ENCODE measurements around the gene SAFB. TPM values are rescaled to one million over a fixed set of nuclear protein-coding genes. Genes with fewer than 3 reads are reported as not detected.

Gene SAFB
- total and polyA plus RNA-seq, 2 experiments from 2014 or later: 36.5 to 49.4 TPM

DNA sequence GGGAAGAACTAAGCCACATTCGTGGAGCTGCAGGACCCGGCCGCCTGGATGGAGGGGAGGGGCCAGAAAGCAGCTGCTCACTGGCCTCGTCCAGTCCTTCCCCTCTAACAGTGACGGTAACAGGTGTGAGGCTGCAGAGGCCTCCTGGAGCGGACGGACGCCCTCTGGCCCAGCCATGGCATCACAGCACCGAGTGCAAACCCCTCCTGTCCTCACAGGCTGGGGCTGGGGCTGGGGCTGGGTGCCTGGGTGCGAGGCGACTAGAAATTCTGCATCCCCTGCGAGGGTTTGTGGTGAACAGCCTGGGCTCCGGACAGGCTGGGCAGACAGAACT, 53.9 kb downstream of the SAFB start:
- Histone ChIP-seq H3K79me2 (ENCODE audit: insufficient read depth) (peaks cover 15% of the 10 kb centered on the region), H3K27me3 (replicated peaks; ENCODE audit: insufficient read depth) (no peaks in the 10 kb centered on the region), H3K4me1 (ENCODE audit: insufficient read depth) (no peaks in the 10 kb centered on the region), H4K20me1 (ENCODE audit: insufficient read depth) (no peaks in the 10 kb centered on the region), H3K36me3 (ENCODE audit: low read depth) (no peaks in the 10 kb centered on the region), H3F3A (ENCODE audit: insufficient read depth) (0 out of 2 replicates have a peak, but pooled peaks cover 3% of the 10 kb centered on the region), H3K4me3 (no peak overlapping the region), H3K9me2 (ENCODE audit: insufficient read depth) (no peaks in the 10 kb centered on the region), H2AFZ (no peak overlapping the region), H3K27ac (no peak overlapping the region), H3K9ac (no peak overlapping the region), H3K4me2 (ENCODE audit: unreplicated experiment) (no peak overlapping the region), H3K9me3 (ENCODE audit: low read depth) (no peaks in the 10 kb centered on the region)
- in situ Hi-C loops (cut with MboI): no loop called here
- DNase-seq: no peak
- 61 to 69% methylated on average over 13 of the region's 13 CpGs for WGBS, 2 experiments (ENCODE audit: low coverage in 1 of 2, low lambda C conversion rate in 2 of 2, missing lambda C conversion rate in 2 of 2)
- no peak for TF ChIP-seq EZH2 (IDR thresholded peaks at IDR 0.05; ENCODE audit: insufficient read depth, poor library complexity, severe bottlenecking)
- TF ChIP-seq EZH2phosphoT487 (IDR thresholded peaks at IDR 0.05; ENCODE audit: insufficient read depth, low read depth): no peak

DNA sequence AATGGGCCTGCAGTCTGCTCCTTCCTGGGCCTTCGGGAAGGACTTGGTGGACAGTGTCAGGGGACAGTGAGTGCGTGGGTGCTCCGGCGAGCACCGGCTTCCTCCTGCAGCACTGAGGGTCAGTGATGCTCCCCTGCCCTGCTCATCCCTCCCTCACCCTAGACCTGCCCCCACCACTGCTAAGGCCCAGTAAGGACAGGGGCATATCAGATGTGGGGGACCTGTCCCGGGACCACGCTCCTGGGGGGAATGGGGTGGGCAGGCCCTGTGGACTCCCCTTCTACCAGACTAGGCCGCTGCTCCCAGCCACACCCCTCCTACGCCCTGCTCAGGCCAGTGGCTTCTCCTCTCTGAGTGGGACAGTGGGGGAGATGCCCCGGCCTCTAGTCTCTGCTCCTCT, 54.3 kb downstream of the SAFB start:
- Histone ChIP-seq H4K20me1 (ENCODE audit: insufficient read depth) (no peaks in the 10 kb centered on the region), H3K27me3 (replicated peaks; ENCODE audit: insufficient read depth) (no peaks in the 10 kb centered on the region), H3K9me3 (ENCODE audit: low read depth) (no peaks in the 10 kb centered on the region), H3K4me3 (no peak overlapping the region), H3K27ac (no peak overlapping the region), H3K4me2 (ENCODE audit: unreplicated experiment) (no peak overlapping the region), H3F3A (ENCODE audit: insufficient read depth) (no peaks in the 10 kb centered on the region), H2AFZ (no peak overlapping the region), H3K36me3 (ENCODE audit: low read depth) (no peaks in the 10 kb centered on the region), H3K9ac (no peak overlapping the region), H3K9me2 (ENCODE audit: insufficient read depth) (no peaks in the 10 kb centered on the region), H3K4me1 (ENCODE audit: insufficient read depth) (no peaks in the 10 kb centered on the region), H3K79me2 (ENCODE audit: insufficient read depth) (peaks cover 15% of the 10 kb centered on the region)
- in situ Hi-C loops (cut with MboI): no loop called here
- TF ChIP-seq EZH2phosphoT487 (IDR thresholded peaks at IDR 0.05; ENCODE audit: insufficient read depth, low read depth) (no peak), EZH2 (IDR thresholded peaks at IDR 0.05; ENCODE audit: insufficient read depth, poor library complexity, severe bottlenecking) (no peak)
- 86 to 87% methylated on average over 9 to 10 of the region's 10 CpGs for WGBS, 2 experiments (ENCODE audit: low coverage in 1 of 2, low lambda C conversion rate in 2 of 2, missing lambda C conversion rate in 2 of 2)
- DNase-seq: no peak

DNA sequence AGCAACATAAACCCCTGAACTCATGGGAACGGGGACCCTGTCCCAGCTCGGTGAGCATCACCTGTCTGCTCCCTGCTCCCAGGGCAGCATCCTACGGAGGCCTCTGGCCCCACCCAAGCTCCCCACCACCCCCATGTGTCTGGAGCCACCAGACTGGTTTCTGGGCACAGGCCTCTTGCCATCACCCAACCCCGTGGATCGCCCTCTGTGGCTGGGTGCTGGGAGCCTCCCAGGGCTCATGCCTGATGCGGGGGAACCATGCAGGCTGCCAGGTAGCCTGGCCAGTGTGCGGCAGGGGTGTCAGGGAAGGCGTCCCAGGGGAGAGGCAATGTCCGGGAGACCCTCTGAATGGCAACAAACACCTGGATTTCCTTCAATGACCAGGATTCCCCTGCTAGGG, 54.7 kb downstream of the SAFB start:
- H3K79me2 ChIP-seq (ENCODE audit: insufficient read depth): peaks cover 15% of the 10 kb centered on the region
- no peaks in the 10 kb centered on the region for H3K4me1 ChIP-seq (ENCODE audit: insufficient read depth)
- no peaks in the 10 kb centered on the region for H4K20me1 ChIP-seq (ENCODE audit: insufficient read depth)
- in situ Hi-C loops (cut with MboI): no loop called here
- H3K9me3 ChIP-seq (ENCODE audit: low read depth): no peaks in the 10 kb centered on the region
- no peak overlapping the region for H2AFZ ChIP-seq
- no peaks in the 10 kb centered on the region for H3K36me3 ChIP-seq (ENCODE audit: low read depth)
- no peaks in the 10 kb centered on the region for H3K9me2 ChIP-seq (ENCODE audit: insufficient read depth)
- H3K4me2 ChIP-seq (ENCODE audit: unreplicated experiment): no peak overlapping the region
- no peak overlapping the region for H3K4me3 ChIP-seq
- no peak for TF ChIP-seq EZH2phosphoT487 (IDR thresholded peaks at IDR 0.05; ENCODE audit: insufficient read depth, low read depth)
- no peak for TF ChIP-seq EZH2 (IDR thresholded peaks at IDR 0.05; ENCODE audit: insufficient read depth, poor library complexity, severe bottlenecking)
- no peak overlapping the region for H3K27ac ChIP-seq
- no peaks in the 10 kb centered on the region for H3F3A ChIP-seq (ENCODE audit: insufficient read depth)
- 86 to 94% methylated on average over 6 to 9 of the region's 9 CpGs for WGBS, 2 experiments (ENCODE audit: low coverage in 1 of 2, low lambda C conversion rate in 2 of 2, missing lambda C conversion rate in 2 of 2)
- H3K9ac ChIP-seq: no peak overlapping the region
- H3K27me3 ChIP-seq (replicated peaks; ENCODE audit: insufficient read depth): no peaks in the 10 kb centered on the region
- DNase-seq: no peak

DNA sequence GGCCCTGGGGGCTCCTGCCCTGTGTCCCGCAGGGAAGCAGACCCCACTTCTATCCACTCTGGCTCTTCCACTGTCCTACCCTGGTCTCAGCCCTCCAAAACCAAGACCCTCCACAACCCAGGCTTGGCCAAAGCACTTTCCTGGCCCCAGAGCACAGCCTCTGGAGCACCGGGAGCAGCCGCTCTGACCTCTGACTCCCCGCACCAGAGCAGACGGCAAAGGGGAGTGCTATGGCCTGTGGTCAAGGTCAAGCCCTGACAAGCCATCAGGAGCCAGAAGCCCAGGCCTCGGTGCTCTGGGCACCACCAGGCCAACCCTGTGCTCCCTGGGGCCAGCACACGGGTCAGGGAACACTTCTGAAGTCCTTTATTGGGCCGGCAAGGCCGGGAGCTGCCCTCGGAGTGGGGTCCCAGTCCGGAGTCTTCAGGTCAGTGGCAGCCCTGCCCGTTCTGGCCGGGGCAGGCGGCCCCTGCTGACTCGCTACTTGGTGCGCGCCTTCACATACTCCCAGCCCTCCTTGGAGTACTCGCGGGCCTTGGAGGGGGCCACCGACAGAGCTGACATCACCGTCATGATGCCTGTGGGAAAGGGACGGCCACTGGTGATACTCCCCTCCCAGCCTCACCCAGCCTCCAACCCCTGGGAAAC, 55.3 kb downstream of the SAFB start:
- Histone ChIP-seq H3K27me3 (replicated peaks; ENCODE audit: insufficient read depth) (no peaks in the 10 kb centered on the region), H3K4me1 (ENCODE audit: insufficient read depth) (no peaks in the 10 kb centered on the region), H3K9me3 (ENCODE audit: low read depth) (no peaks in the 10 kb centered on the region), H3K27ac (no peak overlapping the region), H3K9ac (no peak overlapping the region), H3K4me2 (ENCODE audit: unreplicated experiment) (no peak overlapping the region), H3K4me3 (no peak overlapping the region), H3K9me2 (ENCODE audit: insufficient read depth) (no peaks in the 10 kb centered on the region), H3K79me2 (ENCODE audit: insufficient read depth) (peaks cover 15% of the 10 kb centered on the region), H3K36me3 (ENCODE audit: low read depth) (no peaks in the 10 kb centered on the region), H3F3A (ENCODE audit: insufficient read depth) (no peaks in the 10 kb centered on the region), H2AFZ (no peak overlapping the region), H4K20me1 (ENCODE audit: insufficient read depth) (no peaks in the 10 kb centered on the region)
- TF ChIP-seq EZH2 (IDR thresholded peaks at IDR 0.05; ENCODE audit: insufficient read depth, poor library complexity, severe bottlenecking) (no peak), EZH2phosphoT487 (IDR thresholded peaks at IDR 0.05; ENCODE audit: insufficient read depth, low read depth) (no peak)
- WGBS, 2 experiments (ENCODE audit: low coverage in 1 of 2, low lambda C conversion rate in 2 of 2, missing lambda C conversion rate in 2 of 2): 97 to 98% methylated on average over 14 to 22 of the region's 22 CpGs
- no peak for DNase-seq
- in situ Hi-C loops (cut with MboI): no loop called here
